Upper lobe of left lung (tissue), 6 donors: ENCODE results near the gene BRWD1. TPM values are rescaled to one million over a fixed set of nuclear protein-coding genes. Genes with fewer than 3 reads are reported as not detected.
A peak's percentile ranks its signal among the peaks of the same experiment; 100 is the strongest.

Experiments used
- ATAC-seq, 2 donors: fragments of 200-7000 bp; cut with Tn5 transposase; one replicate each; pipeline ENCODE4 v1.9.1; 2022; ENCODE audit warnings: mild to moderate bottlenecking in 2 of 2, moderate library complexity in 2 of 2; ENCODE audit not compliant: low FRiP score in 2 of 2
- DNase-seq, 2 donors: peaks; one replicate each; pipeline ENCODE4 v3.0.0-alpha.2; 2019 to 2020
- H3K27ac ChIP-seq, 4 donors: fragments of 200-600 bp; sonication (generic); one replicate each; pipeline ENCODE4 v1.5.1; 2016 to 2019
- H3K27me3 ChIP-seq, 4 donors: fragments of 200-600 bp; sonication (generic); one replicate each; pipeline ENCODE4 v1.5.1; 2017 to 2019
- H3K36me3 ChIP-seq, 4 donors: fragments of 200-600 bp; sonication (generic); one replicate each; pipeline ENCODE4 v1.5.1; 2016 to 2019
- H3K4me1 ChIP-seq, 4 donors: fragments of 200-600 bp; sonication (generic); one replicate each; pipeline ENCODE4 v1.5.1; 2018 to 2019
- H3K4me3 ChIP-seq, 4 donors: fragments of 200-600 bp; sonication (generic); one replicate each; pipeline ENCODE4 v1.5.1; 2017 to 2019; ENCODE audit warnings: mild to moderate bottlenecking in 2 of 4, moderate library complexity in 1 of 4
- H3K9me3 ChIP-seq, 4 donors: fragments of 200-600 bp; sonication (generic); one replicate each; pipeline ENCODE4 v1.5.1; 2018 to 2019
- CTCF ChIP-seq, 6 experiments: fragments of 450-650 bp in 4 of 6; fragments of 200-600 bp in 2 of 6; sonication (generic) in 2 of 6; IDR thresholded peaks; one replicate each; pipeline ENCODE4 v1.5.1; 2016 to 2019; ENCODE audit warnings: antibody characterized with exemption in 6 of 6
- EP300 ChIP-seq, 4 donors: sonication (generic); formaldehyde crosslinking; IDR thresholded peaks; one replicate each; pipeline ENCODE4 v1.5.1; 2017; ENCODE audit warnings: antibody characterized with exemption in 4 of 4, control low read depth in 2 of 4
- POLR2A ChIP-seq, 4 donors: fragments of 450-650 bp; IDR thresholded peaks; one replicate each; pipeline ENCODE4 v1.5.1; 2016 to 2017; ENCODE audit warnings: antibody characterized with exemption in 4 of 4, mild to moderate bottlenecking in 2 of 4
- POLR2AphosphoS5 ChIP-seq, 2 donors: sonication (generic); formaldehyde crosslinking; IDR thresholded peaks; one replicate each; pipeline ENCODE4 v1.5.1; 2017; ENCODE audit warnings: antibody characterized with exemption in 2 of 2
- WGBS, 2 donors: methylation state at CpG; one replicate each; pipeline ENCODE4 v1.1.5; 2017 to 2018; 5-methylcytosine and 5-hydroxymethylcytosine counted together
- total RNA-seq, 6 donors: library from RNA; depleted of rRNA in 4 of 6; stranded (reverse); fragments of >200 nt in 4 of 6; gene quantifications; one replicate each; pipeline versions ENCODE4 v1.1.0 to v1.2.1, GENCODE V29; 2016 to 2021
- donor health status: DM: no; HTN: no; CAD: no; lungs with moderate emphysema.
- donor health status: DM: no; HTN: yes; CAD: no; lungs with severe emphysema.

BRWD1 gene
- total RNA-seq, 6 donors from 2014 or later: 23.4 to 144 (median 42.0) TPM

DNA sequence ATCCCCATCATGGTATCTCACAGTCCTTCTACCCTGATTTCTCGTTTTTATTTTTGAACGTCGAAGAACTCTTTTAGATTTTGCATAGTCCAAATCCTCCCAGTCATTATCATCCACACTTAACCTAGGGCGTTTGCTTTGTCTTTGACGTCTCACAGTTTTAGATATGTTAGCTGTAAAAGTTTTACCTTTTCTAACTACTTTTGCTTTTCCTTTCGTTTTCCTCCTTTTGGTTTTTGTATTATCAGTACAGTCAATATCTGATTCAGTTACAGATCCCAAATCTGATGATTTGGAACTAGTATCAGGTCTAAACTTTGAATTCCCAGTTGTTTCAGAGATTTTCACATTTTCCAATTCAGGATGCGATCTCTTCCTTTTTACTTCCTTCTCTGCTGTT lies 117.1 kb downstream of the BRWD1 start:
- H3K36me3 ChIP-seq: peaks cover 6 to 71% (median 42%) of the 10 kb centered on the region in 4 donors
- TF ChIP-seq POLR2AphosphoS5 (IDR thresholded peaks at IDR 0.05) (no peak), CTCF (IDR thresholded peaks at IDR 0.05) (no peak), EP300 (IDR thresholded peaks at IDR 0.05) (no peak), POLR2A (IDR thresholded peaks at IDR 0.05) (no peak)
- 90 to 91% methylated on average over 7 of the region's 7 CpGs for WGBS, 2 donors

GRCh38 chr21:39193380-39193779 lies 120.1 kb downstream of the BRWD1 start:
- ATAC-seq: no peak
- Histone ChIP-seq H3K36me3 (peaks cover 0 to 41% (median 18%) of the 10 kb centered on the region in 4 donors), H3K9me3 (no peaks in the 10 kb centered on the region)

More for the DNA sequence above, 117.1 kb downstream of the BRWD1 start:
- Histone ChIP-seq H3K9me3 (no peaks in the 10 kb centered on the region), H3K27ac (no peak overlapping the region), H3K4me1 (no peaks in the 10 kb centered on the region), H3K4me3 (no peak overlapping the region), H3K27me3 (no peaks in the 10 kb centered on the region)
- DNase-seq: no peak
- ATAC-seq: no peak

DNA sequence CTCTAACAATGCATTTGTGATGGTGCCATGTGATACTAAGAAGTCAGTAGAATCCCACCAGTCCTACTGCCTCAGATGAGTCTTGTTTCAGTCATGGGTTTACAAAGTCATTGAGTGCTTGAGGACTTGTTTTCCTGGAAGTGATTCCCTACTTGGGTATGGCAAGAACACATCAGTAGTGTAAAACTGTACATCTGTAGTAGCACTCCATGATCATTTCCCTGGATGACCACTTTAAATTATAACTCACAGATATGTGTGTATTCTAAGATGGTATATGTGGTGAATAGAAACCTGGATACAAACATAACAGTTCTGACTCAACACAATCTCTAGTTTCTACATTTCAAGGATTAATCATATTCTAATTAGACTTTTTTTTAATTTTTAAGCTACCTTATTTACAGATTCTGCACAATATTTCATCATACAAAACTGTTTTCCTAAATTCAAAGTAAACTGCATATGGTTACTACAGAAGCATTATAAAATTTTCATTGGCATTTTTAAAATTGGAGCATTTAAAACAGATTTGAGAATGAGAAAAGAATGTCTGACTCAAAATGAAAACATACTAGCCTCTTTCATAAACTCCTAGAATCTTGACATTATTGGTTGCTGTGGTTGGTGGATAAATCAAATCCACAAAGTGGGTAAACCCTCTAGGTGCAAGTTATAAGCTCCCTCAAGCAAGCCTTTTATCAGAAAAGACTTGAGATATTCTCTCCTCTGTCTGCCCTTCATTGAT lies 123.4 kb downstream of the BRWD1 start:
- peaks cover 0 to 16% (median 7%) of the 10 kb centered on the region in 4 donors for H3K4me1 ChIP-seq
- no peaks in the 10 kb centered on the region for H3K27me3 ChIP-seq
- peaks cover 0 to 12% (median 0%) of the 10 kb centered on the region in 4 donors for H3K36me3 ChIP-seq
- no peak overlapping the region for H3K4me3 ChIP-seq
- H3K9me3 ChIP-seq: no peaks in the 10 kb centered on the region
- ATAC-seq (no peak), DNase-seq (no peak)
- TF ChIP-seq EP300 (IDR thresholded peaks at IDR 0.05) (no peak), CTCF (IDR thresholded peaks at IDR 0.05) (no peak), POLR2AphosphoS5 (IDR thresholded peaks at IDR 0.05) (no peak), POLR2A (IDR thresholded peaks at IDR 0.05) (no peak)
- no peak overlapping the region for H3K27ac ChIP-seq

More at GRCh38 chr21:39193380-39193779, 120.1 kb downstream of the BRWD1 start:
- Histone ChIP-seq H3K27me3 (no peaks in the 10 kb centered on the region), H3K4me1 (peaks cover 0 to 8% (median 2%) of the 10 kb centered on the region in 4 donors), H3K27ac (no peak overlapping the region), H3K4me3 (no peak overlapping the region)
- no peak for DNase-seq
- TF ChIP-seq POLR2A (IDR thresholded peaks at IDR 0.05): no peak
- no peak for TF ChIP-seq CTCF (IDR thresholded peaks at IDR 0.05)
- no peak for TF ChIP-seq POLR2AphosphoS5 (IDR thresholded peaks at IDR 0.05)
- TF ChIP-seq EP300 (IDR thresholded peaks at IDR 0.05): no peak
- 96 to 97% methylated on average over 1 of the region's 1 CpG for WGBS, 2 donors

- peak; percentile 46 to 87 for ATAC-seq
- Histone ChIP-seq H3K36me3 (no peaks in the 10 kb centered on the region), H3K4me1 (peaks cover 4 to 23% (median 12%) of the 10 kb centered on the region in 4 donors), H3K9me3 (no peaks in the 10 kb centered on the region), H3K4me3 (no peak overlapping the region), H3K27me3 (no peaks in the 10 kb centered on the region), H3K27ac (peak overlapping the region in 3 of 4 donors; percentile 4 to 42 (median 12))
- WGBS, 2 donors: 59 to 60% methylated on average over 2 of the region's 2 CpGs
- DNase-seq: no peak
- no peak for TF ChIP-seq POLR2AphosphoS5 (IDR thresholded peaks at IDR 0.05)
- no peak for TF ChIP-seq POLR2A (IDR thresholded peaks at IDR 0.05)
- no peak for TF ChIP-seq EP300 (IDR thresholded peaks at IDR 0.05)
- TF ChIP-seq CTCF (IDR thresholded peaks at IDR 0.05): no peak
These were observed 124.8 kb downstream of the BRWD1 start for GRCh38 chr21:39188521-39189139.
